K562 (cell line): ENCODE data around the gene LMOD1. TPM values are rescaled to one million over a fixed set of nuclear protein-coding genes. Genes with fewer than 3 reads are reported as not detected.

Source experiments
- ATF1 ChIP-seq, 2 experiments: fragments of 450-650 bp in 1 of 2; IDR thresholded peaks; 2 replicates each; pipeline ENCODE4 v1.6.1; 2016; ENCODE audit warnings: missing compliant biosample characterization in 1 of 2, missing genetic modification characterization in 1 of 2
- ATF7 ChIP-seq: fragments of 450-650 bp; IDR thresholded peaks from 2 replicates; pipeline ENCODE4 v1.7.1; 2014; ENCODE audit warnings: mild to moderate bottlenecking, moderate library complexity
- BDP1 ChIP-seq: IDR thresholded peaks from 3 replicates; pipeline ENCODE4 v1.6.1; 2011; ENCODE audit not compliant: insufficient read length, insufficient read depth
- CTBP1 ChIP-seq: fragments of 450-650 bp; IDR thresholded peaks from 2 replicates; pipeline ENCODE4 v1.6.1; 2016; ENCODE audit warnings: borderline replicate concordance
- KLF1 ChIP-seq: fragments of 450-650 bp; IDR thresholded peaks from 2 replicates; pipeline ENCODE4 v1.6.1; 2016; ENCODE audit warnings: missing genetic modification characterization, missing compliant biosample characterization
- MCM3 ChIP-seq: fragments of 450-650 bp; IDR thresholded peaks from 2 replicates; pipeline ENCODE4 v1.6.1; 2016
- POLR3A ChIP-seq: IDR thresholded peaks from 2 replicates; pipeline ENCODE4 v1.6.1; 2011; ENCODE audit warnings: borderline replicate concordance, mild to moderate bottlenecking, moderate library complexity; ENCODE audit not compliant: insufficient read length, insufficient read depth; ENCODE audit errors: extremely low read depth
- PTBP1 ChIP-seq: fragments of 200-400 bp; formaldehyde crosslinking; IDR thresholded peaks from 2 replicates; pipeline ENCODE4 v1.6.1; 2017; ENCODE audit warnings: low read depth, low read length
- SLC30A9 ChIP-seq: fragments of 250-450 bp; sonication (Bioruptor Pico); IDR thresholded peaks from 2 replicates; pipeline ENCODE4 v1.8.0; 2022; ENCODE audit warnings: mild to moderate bottlenecking, moderate library complexity
- TAL1 ChIP-seq: fragments of 450-650 bp; IDR thresholded peaks from 2 replicates; pipeline ENCODE4 v1.6.1; 2016; ENCODE audit warnings: mild to moderate bottlenecking
- TCF3 ChIP-seq: sonication (generic); formaldehyde crosslinking; IDR thresholded peaks from 2 replicates; pipeline ENCODE4 v1.4.0; 2020; ENCODE audit warnings: mild to moderate bottlenecking, missing genetic modification reagents
- TSC22D4 ChIP-seq: fragments of 450-650 bp; IDR thresholded peaks from 2 replicates; pipeline ENCODE4 v1.6.1; 2016; ENCODE audit warnings: missing genetic modification characterization, missing biosample characterization, control low read depth
- ZNF143 ChIP-seq: sonication (generic); formaldehyde crosslinking; IDR thresholded peaks from 2 replicates; pipeline ENCODE4 v1.9.0; 2022; ENCODE audit warnings: mild to moderate bottlenecking, missing genetic modification reagents
- polyA plus RNA-seq, 8 experiments: library from polyadenylated mRNA; depleted of rRNA in 4 of 8; stranded (reverse) in 5 of 8; unstranded in 3 of 8; fragments of >200 nt; fragmentation: Nextera tagmentation in 2 of 8; fragmentation: Illumina TruSeq in 1 of 8; extraction: Ambion mirVana in 2 of 8; extraction: Trizol in 1 of 8; gene quantifications; 2 replicates each; pipeline versions ENCODE4 v1.2.1 to v1.2.3, GENCODE V29; 2011 to 2014; ENCODE audit warnings: inconsistent platforms in 1 of 8, missing spikeins in 1 of 8
- total RNA-seq, 7 experiments: library from RNA; depleted of rRNA in 6 of 7; stranded (reverse); fragments of >200 nt in 6 of 7; fragmentation: Illumina TruSeq in 2 of 7; extraction: Trizol in 2 of 7; gene quantifications; 2 replicates each; pipeline versions ENCODE4 v1.2.1 to v1.2.3, GENCODE V29; 2011 to 2021; ENCODE audit warnings: low replicate concordance in 1 of 7
- TF ChIP-seq, protein P1 (sequence below): IDR thresholded peaks from 3 replicates; pipeline ENCODE4 v1.6.1; 2011; ENCODE audit warnings: borderline replicate concordance, mild to moderate bottlenecking, moderate library complexity; ENCODE audit not compliant: insufficient read length; ENCODE audit errors: extremely low read depth
- TF ChIP-seq, protein P2 (sequence below): fragments of 450-650 bp; formaldehyde crosslinking; IDR thresholded peaks from 2 replicates; pipeline ENCODE4 v1.4.0; 2020; ENCODE audit warnings: mild to moderate bottlenecking, moderate library complexity
- TF ChIP-seq, protein P3 (sequence below): fragments of 450-650 bp; IDR thresholded peaks from 2 replicates; pipeline ENCODE4 v1.6.1; 2016; ENCODE audit warnings: low read depth

The LMOD1 gene
- total and polyA plus RNA-seq, 9 of the 15 experiments (the other 6 are each of a cell fraction or from before 2014, with no cell fraction given) = 0.03 to 0.54 (median 0.38) TPM; not detected in 1

DNA sequence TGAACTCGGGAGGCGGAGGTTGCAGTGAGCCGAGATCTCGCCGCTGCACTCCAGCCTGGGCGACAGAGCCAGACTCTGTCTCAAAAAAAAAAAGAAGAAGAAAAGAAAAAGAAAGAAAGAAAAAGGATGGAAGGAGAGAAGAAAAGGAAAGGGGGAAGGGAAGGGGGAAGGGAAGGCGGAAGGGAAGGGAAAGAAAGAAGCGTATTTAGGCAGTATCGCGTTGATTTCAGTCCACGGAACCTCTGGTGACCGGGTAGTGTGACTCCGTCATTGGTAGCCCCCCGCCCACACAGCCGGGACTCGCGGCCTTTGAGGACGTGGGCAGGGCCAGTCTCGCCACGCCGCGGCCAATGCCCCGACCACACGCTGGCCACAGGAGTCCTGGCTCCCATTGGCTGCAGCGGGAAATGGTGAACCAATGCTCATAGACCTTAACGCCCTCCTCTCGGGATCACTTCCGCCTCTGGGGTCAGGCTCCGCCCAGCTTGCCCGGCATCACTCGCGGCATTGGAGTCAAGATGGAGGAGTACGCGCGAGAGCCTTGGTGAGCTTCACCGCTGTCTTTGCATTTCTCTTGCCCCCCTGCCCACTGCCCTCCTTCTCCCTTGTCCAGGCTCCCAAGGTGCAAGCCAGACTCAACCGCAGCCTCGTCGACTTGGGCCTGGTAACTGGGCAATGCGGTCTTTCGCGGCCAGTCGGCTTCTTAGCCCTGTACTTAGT lies 8.8 kb upstream of the LMOD1 start, which contains the start of gene TIMM17A (continued):
- TF ChIP-seq, protein P1, sequence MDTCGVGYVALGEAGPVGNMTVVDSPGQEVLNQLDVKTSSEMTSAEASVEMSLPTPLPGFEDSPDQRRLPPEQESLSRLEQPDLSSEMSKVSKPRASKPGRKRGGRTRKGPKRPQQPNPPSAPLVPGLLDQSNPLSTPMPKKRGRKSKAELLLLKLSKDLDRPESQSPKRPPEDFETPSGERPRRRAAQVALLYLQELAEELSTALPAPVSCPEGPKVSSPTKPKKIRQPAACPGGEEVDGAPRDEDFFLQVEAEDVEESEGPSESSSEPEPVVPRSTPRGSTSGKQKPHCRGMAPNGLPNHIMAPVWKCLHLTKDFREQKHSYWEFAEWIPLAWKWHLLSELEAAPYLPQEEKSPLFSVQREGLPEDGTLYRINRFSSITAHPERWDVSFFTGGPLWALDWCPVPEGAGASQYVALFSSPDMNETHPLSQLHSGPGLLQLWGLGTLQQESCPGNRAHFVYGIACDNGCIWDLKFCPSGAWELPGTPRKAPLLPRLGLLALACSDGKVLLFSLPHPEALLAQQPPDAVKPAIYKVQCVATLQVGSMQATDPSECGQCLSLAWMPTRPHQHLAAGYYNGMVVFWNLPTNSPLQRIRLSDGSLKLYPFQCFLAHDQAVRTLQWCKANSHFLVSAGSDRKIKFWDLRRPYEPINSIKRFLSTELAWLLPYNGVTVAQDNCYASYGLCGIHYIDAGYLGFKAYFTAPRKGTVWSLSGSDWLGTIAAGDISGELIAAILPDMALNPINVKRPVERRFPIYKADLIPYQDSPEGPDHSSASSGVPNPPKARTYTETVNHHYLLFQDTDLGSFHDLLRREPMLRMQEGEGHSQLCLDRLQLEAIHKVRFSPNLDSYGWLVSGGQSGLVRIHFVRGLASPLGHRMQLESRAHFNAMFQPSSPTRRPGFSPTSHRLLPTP = no peak
- TF ChIP-seq TSC22D4 (tag) (no peak), MCM3 (no peak), PTBP1 (no peak), KLF1 (tag) (peak; percentile 73; the same call in 1 of the 2 replicates), SLC30A9 (CRISPR knock-in tag) (no peak), BDP1 (no peak), TCF3 (CRISPR knock-in tag) (no peak), ATF7 (peak; percentile 91), CTBP1 (peak; percentile 80; the same call in 1 of the 2 replicates), ZNF143 (CRISPR knock-in tag) (peak; percentile 74), POLR3A (no peak), TAL1 (peak; percentile 36; the same call in 1 of the 2 replicates), ATF1 (CRISPR knock-in tag; IDR thresholded peaks at IDR 0.05) (no peak), ATF1 (tag; IDR thresholded peaks at IDR 0.05) (peak; percentile 94)
- TF ChIP-seq, protein P2, sequence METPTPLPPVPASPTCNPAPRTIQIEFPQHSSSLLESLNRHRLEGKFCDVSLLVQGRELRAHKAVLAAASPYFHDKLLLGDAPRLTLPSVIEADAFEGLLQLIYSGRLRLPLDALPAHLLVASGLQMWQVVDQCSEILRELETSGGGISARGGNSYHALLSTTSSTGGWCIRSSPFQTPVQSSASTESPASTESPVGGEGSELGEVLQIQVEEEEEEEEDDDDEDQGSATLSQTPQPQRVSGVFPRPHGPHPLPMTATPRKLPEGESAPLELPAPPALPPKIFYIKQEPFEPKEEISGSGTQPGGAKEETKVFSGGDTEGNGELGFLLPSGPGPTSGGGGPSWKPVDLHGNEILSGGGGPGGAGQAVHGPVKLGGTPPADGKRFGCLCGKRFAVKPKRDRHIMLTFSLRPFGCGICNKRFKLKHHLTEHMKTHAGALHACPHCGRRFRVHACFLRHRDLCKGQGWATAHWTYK (CRISPR knock-in tag) = peak; percentile 59; the same call in 1 of the 2 replicates
- TF ChIP-seq, protein P3, sequence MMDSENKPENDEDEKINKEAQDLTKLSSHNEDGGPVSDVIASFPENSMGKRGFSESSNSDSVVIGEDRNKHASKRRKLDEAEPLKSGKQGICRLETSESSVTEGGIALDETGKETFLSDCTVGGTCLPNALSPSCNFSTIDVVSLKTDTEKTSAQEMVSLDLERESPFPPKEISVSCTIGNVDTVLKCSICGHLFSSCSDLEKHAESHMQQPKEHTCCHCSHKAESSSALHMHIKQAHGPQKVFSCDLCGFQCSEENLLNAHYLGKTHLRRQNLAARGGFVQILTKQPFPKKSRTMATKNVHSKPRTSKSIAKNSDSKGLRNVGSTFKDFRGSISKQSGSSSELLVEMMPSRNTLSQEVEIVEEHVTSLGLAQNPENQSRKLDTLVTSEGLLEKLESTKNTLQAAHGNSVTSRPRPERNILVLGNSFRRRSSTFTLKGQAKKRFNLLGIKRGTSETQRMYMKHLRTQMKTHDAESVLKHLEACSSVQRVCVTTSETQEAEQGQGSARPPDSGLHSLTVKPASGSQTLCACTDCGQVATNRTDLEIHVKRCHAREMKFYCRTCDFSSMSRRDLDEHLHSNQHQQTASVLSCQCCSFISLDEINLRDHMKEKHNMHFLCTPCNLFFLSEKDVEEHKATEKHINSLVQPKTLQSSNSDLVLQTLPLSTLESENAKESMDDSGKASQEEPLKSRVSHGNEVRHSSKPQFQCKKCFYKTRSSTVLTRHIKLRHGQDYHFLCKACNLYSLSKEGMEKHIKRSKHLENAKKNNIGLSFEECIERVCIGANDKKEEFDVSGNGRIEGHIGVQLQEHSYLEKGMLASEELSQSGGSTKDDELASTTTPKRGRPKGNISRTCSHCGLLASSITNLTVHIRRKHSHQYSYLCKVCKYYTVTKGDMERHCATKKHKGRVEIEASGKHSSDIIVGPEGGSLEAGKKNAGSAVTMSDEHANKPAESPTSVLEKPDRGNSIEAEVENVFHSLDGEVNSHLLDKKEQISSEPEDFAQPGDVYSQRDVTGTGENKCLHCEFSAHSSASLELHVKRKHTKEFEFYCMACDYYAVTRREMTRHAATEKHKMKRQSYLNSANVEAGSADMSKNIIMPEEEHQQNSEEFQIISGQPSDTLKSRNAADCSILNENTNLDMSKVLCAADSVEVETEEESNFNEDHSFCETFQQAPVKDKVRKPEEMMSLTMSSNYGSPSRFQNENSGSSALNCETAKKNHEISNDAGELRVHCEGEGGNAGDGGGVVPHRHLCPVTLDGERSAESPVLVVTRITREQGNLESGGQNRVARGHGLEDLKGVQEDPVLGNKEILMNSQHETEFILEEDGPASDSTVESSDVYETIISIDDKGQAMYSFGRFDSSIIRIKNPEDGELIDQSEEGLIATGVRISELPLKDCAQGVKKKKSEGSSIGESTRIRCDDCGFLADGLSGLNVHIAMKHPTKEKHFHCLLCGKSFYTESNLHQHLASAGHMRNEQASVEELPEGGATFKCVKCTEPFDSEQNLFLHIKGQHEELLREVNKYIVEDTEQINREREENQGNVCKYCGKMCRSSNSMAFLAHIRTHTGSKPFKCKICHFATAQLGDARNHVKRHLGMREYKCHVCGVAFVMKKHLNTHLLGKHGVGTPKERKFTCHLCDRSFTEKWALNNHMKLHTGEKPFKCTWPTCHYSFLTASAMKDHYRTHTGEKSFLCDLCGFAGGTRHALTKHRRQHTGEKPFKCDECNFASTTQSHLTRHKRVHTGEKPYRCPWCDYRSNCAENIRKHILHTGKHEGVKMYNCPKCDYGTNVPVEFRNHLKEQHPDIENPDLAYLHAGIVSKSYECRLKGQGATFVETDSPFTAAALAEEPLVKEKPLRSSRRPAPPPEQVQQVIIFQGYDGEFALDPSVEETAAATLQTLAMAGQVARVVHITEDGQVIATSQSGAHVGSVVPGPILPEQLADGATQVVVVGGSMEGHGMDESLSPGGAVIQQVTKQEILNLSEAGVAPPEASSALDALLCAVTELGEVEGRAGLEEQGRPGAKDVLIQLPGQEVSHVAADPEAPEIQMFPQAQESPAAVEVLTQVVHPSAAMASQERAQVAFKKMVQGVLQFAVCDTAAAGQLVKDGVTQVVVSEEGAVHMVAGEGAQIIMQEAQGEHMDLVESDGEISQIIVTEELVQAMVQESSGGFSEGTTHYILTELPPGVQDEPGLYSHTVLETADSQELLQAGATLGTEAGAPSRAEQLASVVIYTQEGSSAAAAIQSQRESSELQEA = peak; percentile 73; the same call in 1 of the 2 replicates
